ENCODE results near the gene SATB2. TPM values are rescaled to one million over a fixed set of nuclear protein-coding genes. Genes with fewer than 3 reads are reported as not detected.

Gene SATB2
- total RNA-seq, 1 donor from 2014 or later: 1.3 TPM

- no peak for DNase-seq (ENCODE audit: low read depth, low spot score)
These were observed 199.4 kb downstream of the SATB2 start for GRCh38 chr2:199258291-199258690.

- no peak for DNase-seq (ENCODE audit: low read depth, low spot score)
These were observed 200.2 kb downstream of the SATB2 start for GRCh38 chr2:199257261-199258224.

- DNase-seq (ENCODE audit: low read depth, low spot score): no peak
These were observed 227.6 kb downstream of the SATB2 start for GRCh38 chr2:199230091-199230490.

GRCh38 chr2:199228887-199229819, 228.6 kb downstream of the SATB2 start:
- no peak for DNase-seq (ENCODE audit: low read depth, low spot score)

GRCh38 chr2:199223791-199224190, 233.9 kb downstream of the SATB2 start:
- DNase-seq (ENCODE audit: low read depth, low spot score): no peak

- DNase-seq (ENCODE audit: low read depth, low spot score): no peak
These were observed 236.8 kb downstream of the SATB2 start for GRCh38 chr2:199220920-199221319.

- DNase-seq (ENCODE audit: low read depth, low spot score): no peak
These were observed 238.2 kb downstream of the SATB2 start for GRCh38 chr2:199219551-199219950.

Data from pulmonary artery endothelial cell (primary cell).